Neural crest cell (in vitro differentiated cells): Measurements from ENCODE around the gene MEGF6. TPM values are rescaled to one million over a fixed set of nuclear protein-coding genes. Genes with fewer than 3 reads are reported as not detected.
"Not testable (repeated sequence)": the region's sequence is repeated elsewhere in the genome, so short reads cannot be mapped to it uniquely, and the experiment has no call there.

Experiments used
- DNase-seq: peaks from one replicate; pipeline ENCODE4 v3.0.0; 2021; ENCODE audit warnings: low read depth, mixed read lengths, low spot score
- H3K27ac Mint-ChIP-seq: one replicate; pipeline ENCODE4 v1.8.0; 2021; ENCODE audit warnings: mild to moderate bottlenecking, mixed read lengths; ENCODE audit not compliant: unreplicated experiment
- H3K27me3 Mint-ChIP-seq: 2 replicates; pipeline ENCODE4 v1.8.0; 2021; ENCODE audit warnings: low read depth, mild to moderate bottlenecking, mixed read lengths
- H3K36me3 Mint-ChIP-seq: 2 replicates; pipeline ENCODE4 v1.8.0; 2021; ENCODE audit warnings: low read depth, mild to moderate bottlenecking, mixed read lengths
- H3K4me1 Mint-ChIP-seq: 2 replicates; pipeline ENCODE4 v1.8.0; 2021; ENCODE audit warnings: mixed read lengths
- H3K4me3 Mint-ChIP-seq: one replicate; pipeline ENCODE4 v1.8.0; 2021; ENCODE audit warnings: mild to moderate bottlenecking, mixed read lengths
- H3K9me3 Mint-ChIP-seq: 2 replicates; pipeline ENCODE4 v1.8.0; 2021; ENCODE audit warnings: mixed read lengths
- total RNA-seq: library from RNA; stranded (reverse); gene quantifications from 2 replicates; pipeline ENCODE4 v1.2.1, GENCODE V29; 2021
- TF ChIP-seq, protein P1 (sequence below): fragments of 200-600 bp; sonication (generic); conservative IDR thresholded peaks from 2 replicates; pipeline ENCODE4 v1.5.0; 2021; ENCODE audit warnings: antibody characterized with exemption, mild to moderate bottlenecking

The MEGF6 gene
- total RNA-seq, 1 donor from 2014 or later, result 36.7 TPM

DNA sequence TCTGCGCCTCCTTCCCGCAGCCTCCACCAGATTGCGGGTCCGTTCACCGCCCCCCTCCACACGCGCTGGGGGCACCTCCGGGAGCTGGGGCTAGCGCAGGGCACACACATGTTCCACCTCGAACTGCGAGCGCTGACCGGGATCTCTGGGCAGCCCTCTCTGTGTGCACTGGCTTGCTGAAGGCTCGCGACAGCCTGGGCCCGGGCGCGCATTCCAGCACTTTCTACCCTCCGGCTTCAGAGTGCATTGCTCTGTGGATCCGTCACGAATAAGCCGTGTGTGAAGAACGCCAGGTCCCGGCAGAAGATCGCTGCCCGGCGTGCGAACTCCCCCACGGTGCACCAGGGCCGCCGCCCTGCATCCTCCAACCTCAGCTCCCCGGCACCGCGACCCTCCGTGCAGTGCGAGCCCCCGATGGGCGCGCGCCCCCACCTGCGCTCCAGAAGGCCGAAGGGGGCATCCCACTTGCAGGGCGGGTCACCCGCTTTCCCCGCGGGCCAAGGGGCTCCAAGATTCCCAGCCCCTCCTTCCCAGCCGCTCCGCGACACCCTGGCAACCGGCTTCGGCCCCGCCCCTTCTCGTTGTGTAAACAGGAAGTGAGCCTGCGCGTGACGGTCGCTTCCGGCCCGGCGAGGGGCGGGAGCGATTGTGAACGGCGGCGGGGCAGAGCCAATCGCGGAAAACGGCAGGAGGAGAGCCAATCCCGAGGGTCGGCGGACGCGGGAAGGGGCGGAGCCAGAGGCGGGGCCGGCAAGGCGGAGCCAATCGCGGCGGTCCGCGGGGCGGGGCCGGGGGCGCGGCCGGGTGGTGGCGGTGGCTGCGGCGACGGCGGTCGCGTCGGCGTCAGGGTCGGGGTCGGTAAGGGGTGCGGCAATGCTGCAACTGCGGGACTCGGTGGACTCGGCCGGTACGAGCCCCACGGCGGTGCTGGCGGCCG lies 13.2 kb upstream of the MEGF6 start, which contains the start of gene TPRG1L:
Gene TPRG1L, plus strand, starts transcription at position 816 of the 937 bp plus-strand sequence. Its CDS starts 58 bp downstream, at position 874.
- H3K9me3 Mint-ChIP-seq, result no peaks in the 10 kb centered on the region
- H3K4me1 Mint-ChIP-seq, result peaks cover 22% of the 10 kb centered on the region
- H3K27me3 Mint-ChIP-seq, result peaks cover 13% of the 10 kb centered on the region

GRCh38 chr1:3623441-3624199 lies 12.3 kb upstream of the MEGF6 start:
- H3K4me1 Mint-ChIP-seq, result peaks cover 27% of the 10 kb centered on the region
- TF ChIP-seq, protein P1, sequence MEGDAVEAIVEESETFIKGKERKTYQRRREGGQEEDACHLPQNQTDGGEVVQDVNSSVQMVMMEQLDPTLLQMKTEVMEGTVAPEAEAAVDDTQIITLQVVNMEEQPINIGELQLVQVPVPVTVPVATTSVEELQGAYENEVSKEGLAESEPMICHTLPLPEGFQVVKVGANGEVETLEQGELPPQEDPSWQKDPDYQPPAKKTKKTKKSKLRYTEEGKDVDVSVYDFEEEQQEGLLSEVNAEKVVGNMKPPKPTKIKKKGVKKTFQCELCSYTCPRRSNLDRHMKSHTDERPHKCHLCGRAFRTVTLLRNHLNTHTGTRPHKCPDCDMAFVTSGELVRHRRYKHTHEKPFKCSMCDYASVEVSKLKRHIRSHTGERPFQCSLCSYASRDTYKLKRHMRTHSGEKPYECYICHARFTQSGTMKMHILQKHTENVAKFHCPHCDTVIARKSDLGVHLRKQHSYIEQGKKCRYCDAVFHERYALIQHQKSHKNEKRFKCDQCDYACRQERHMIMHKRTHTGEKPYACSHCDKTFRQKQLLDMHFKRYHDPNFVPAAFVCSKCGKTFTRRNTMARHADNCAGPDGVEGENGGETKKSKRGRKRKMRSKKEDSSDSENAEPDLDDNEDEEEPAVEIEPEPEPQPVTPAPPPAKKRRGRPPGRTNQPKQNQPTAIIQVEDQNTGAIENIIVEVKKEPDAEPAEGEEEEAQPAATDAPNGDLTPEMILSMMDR, result no peak
- H3K27me3 Mint-ChIP-seq, result peaks cover 17% of the 10 kb centered on the region
- no peaks in the 10 kb centered on the region for H3K36me3 Mint-ChIP-seq
- peak overlapping the region; percentile 93 for H3K4me3 Mint-ChIP-seq
- DNase-seq, result no peak
- H3K27ac Mint-ChIP-seq, result no peak overlapping the region
- no peaks in the 10 kb centered on the region for H3K9me3 Mint-ChIP-seq

More for the DNA sequence above, 13.2 kb upstream of the MEGF6 start, which contains the start of gene TPRG1L:
- H3K27ac Mint-ChIP-seq, result no peak within 1 kb of the TSS
- peak; percentile 99 for DNase-seq
- H3K4me3 Mint-ChIP-seq, result peak within 1 kb of the TSS; percentile 93
- H3K36me3 Mint-ChIP-seq, result no peaks in the 10 kb centered on the region
- TF ChIP-seq, protein P1, result no peak

- Mint-ChIP-seq H3K4me3 (peak overlapping the region; percentile 83), H3K4me1 (peaks cover 27% of the 10 kb centered on the region), H3K27me3 (peaks cover 17% of the 10 kb centered on the region), H3K27ac (peak overlapping the region; percentile 91)
- not testable (repeated sequence) for H3K36me3 Mint-ChIP-seq, H3K9me3 Mint-ChIP-seq, DNase-seq
These were observed 10.8 kb upstream of the MEGF6 start for GRCh38 chr1:3622102-3622501.

DNA sequence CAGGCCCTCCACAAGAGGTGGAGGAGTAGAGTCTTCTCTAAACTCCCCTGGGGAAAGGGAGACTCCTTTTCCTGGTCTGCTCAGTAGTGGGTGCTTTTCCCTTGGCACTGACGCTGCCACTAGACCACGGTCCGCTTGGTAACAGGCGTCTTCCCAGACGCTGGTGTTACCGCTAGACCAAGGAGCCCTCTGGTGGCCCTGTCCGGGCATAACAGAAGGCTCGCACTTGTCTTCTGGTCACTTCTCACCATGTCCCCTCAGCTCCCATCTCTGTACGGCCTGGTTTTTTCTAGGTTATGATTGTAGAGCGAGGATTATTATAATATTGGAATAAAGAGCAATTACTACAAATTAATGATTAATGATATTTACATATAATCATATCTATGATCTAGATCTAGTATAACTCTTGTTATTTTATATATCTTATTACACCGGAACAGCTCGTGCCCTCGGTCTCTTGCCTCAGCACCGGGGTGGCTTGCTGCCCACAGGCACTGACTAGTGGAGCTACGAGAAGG lies 9.9 kb upstream of the MEGF6 start:
- Mint-ChIP-seq H3K4me1 (peaks cover 27% of the 10 kb centered on the region), H3K27me3 (peaks cover 17% of the 10 kb centered on the region), H3K4me3 (peak overlapping the region; percentile 83)
- not testable (repeated sequence) for H3K9me3 Mint-ChIP-seq, H3K27ac Mint-ChIP-seq, DNase-seq, H3K36me3 Mint-ChIP-seq
- TF ChIP-seq, protein P1, result peak; percentile 68

- H3K9me3 Mint-ChIP-seq, result no peaks in the 10 kb centered on the region
- peaks cover 22% of the 10 kb centered on the region for H3K4me1 Mint-ChIP-seq
- peak overlapping the region; percentile 56 for H3K4me3 Mint-ChIP-seq
- H3K36me3 Mint-ChIP-seq, result no peaks in the 10 kb centered on the region
- H3K27me3 Mint-ChIP-seq, result peaks cover 20% of the 10 kb centered on the region
- TF ChIP-seq, protein P1, result no peak
- no peak overlapping the region for H3K27ac Mint-ChIP-seq
- no peak for DNase-seq
These were observed 9.4 kb upstream of the MEGF6 start for GRCh38 chr1:3620708-3621107.
